Measurements from ENCODE around the gene IER5L.

Gene IER5L

GRCh38 chr9:129162497-129163197 lies 15.4 kb downstream of the IER5L start:
- DNase-seq (ENCODE audit: low read depth in 3 of 3, low spot score in 1 of 3): no peak

GRCh38 chr9:129161534-129161837 lies 16.6 kb downstream of the IER5L start:
- DNase-seq (ENCODE audit: low read depth in 3 of 3, low spot score in 1 of 3): no peak

GRCh38 chr9:129160712-129161533 lies 17.1 kb downstream of the IER5L start:
- DNase-seq (ENCODE audit: low read depth in 3 of 3, low spot score in 1 of 3): no peak

- no peak for DNase-seq (ENCODE audit: low read depth in 3 of 3, low spot score in 1 of 3)
Observed at GRCh38 chr9:129156163-129156562, 21.9 kb downstream of the IER5L start.

- DNase-seq (ENCODE audit: low read depth in 3 of 3, low spot score in 1 of 3): no peak
Observed at GRCh38 chr9:129154866-129155477, 23.1 kb downstream of the IER5L start.

GRCh38 chr9:129151469-129151868 lies 26.6 kb downstream of the IER5L start:
- DNase-seq (ENCODE audit: low read depth in 3 of 3, low spot score in 1 of 3): no peak

GRCh38 chr9:129150672-129151211 lies 27.3 kb downstream of the IER5L start:
- no peak for DNase-seq (ENCODE audit: low read depth in 3 of 3, low spot score in 1 of 3)

- DNase-seq (ENCODE audit: low read depth in 3 of 3, low spot score in 1 of 3): no peak
Observed at GRCh38 chr9:129150122-129150521, 27.9 kb downstream of the IER5L start.

GRCh38 chr9:129149442-129149841 lies 28.6 kb downstream of the IER5L start:
- DNase-seq (ENCODE audit: low read depth in 3 of 3, low spot score in 1 of 3): no peak

- no peak for DNase-seq (ENCODE audit: low read depth in 3 of 3, low spot score in 1 of 3)
Observed at GRCh38 chr9:129148463-129149204, 29.4 kb downstream of the IER5L start.

- DNase-seq (ENCODE audit: low read depth in 3 of 3, low spot score in 1 of 3): no peak
Observed at GRCh38 chr9:129146441-129146941, 31.6 kb downstream of the IER5L start.

- DNase-seq (ENCODE audit: low read depth in 3 of 3, low spot score in 1 of 3): no peak
Observed at GRCh38 chr9:129145841-129146292, 32.2 kb downstream of the IER5L start.

GRCh38 chr9:129145316-129145715 lies 32.7 kb downstream of the IER5L start:
- no peak for DNase-seq (ENCODE audit: low read depth in 3 of 3, low spot score in 1 of 3)

GRCh38 chr9:129143031-129143927 lies 34.8 kb downstream of the IER5L start:
- DNase-seq (ENCODE audit: low read depth in 3 of 3, low spot score in 1 of 3): peak; percentile 31 to 63 (median 52)

GRCh38 chr9:129142138-129142935 lies 35.7 kb downstream of the IER5L start:
- DNase-seq (ENCODE audit: low read depth in 3 of 3, low spot score in 1 of 3): no peak

GRCh38 chr9:129141066-129142041 lies 36.7 kb downstream of the IER5L start:
- DNase-seq (ENCODE audit: low read depth in 3 of 3, low spot score in 1 of 3): no peak

- peak in 1 of 3 donors; percentile 12 for DNase-seq (ENCODE audit: low read depth in 3 of 3, low spot score in 1 of 3)
Observed at GRCh38 chr9:129140397-129141065, 37.5 kb downstream of the IER5L start.
